Heart left ventricle (tissue), 16 donors: Measurements from ENCODE around the gene MPRIP. TPM values are rescaled to one million over a fixed set of nuclear protein-coding genes. Genes with fewer than 3 reads are reported as not detected.

Experiments
- ATAC-seq, 4 donors: fragments of 200-7000 bp; cut with Tn5 transposase; one replicate each; pipeline ENCODE4 v1.9.1; 2020 to 2022; ENCODE audit warnings: moderate library complexity in 4 of 4, mild to moderate bottlenecking in 3 of 4, moderate number of reproducible peaks in 1 of 4
- DNase-seq, 5 donors: peaks; one replicate each; pipeline ENCODE4 v3.0.0-alpha.2; 2020
- H3K27ac ChIP-seq, 12 donors: fragments of 200-600 bp; sonication (generic) in 4 of 12; one replicate each; pipeline versions ENCODE4 v1.5.0 to v1.8.0; 2016 to 2022; ENCODE audit warnings: mild to moderate bottlenecking in 2 of 12
- H3K27me3 ChIP-seq, 9 donors: fragments of 200-600 bp; sonication (generic) in 2 of 9; one replicate each; pipeline versions ENCODE4 v1.5.1 to v1.8.0; 2016 to 2022; ENCODE audit warnings: mild to moderate bottlenecking in 3 of 9
- H3K36me3 ChIP-seq, 9 donors: fragments of 200-600 bp; sonication (generic) in 2 of 9; one replicate each; pipeline versions ENCODE4 v1.5.0 to v1.8.0; 2018 to 2022; ENCODE audit warnings: mild to moderate bottlenecking in 2 of 9
- H3K4me1 ChIP-seq, 12 donors: fragments of 200-600 bp; sonication (generic) in 4 of 12; one replicate each; pipeline versions ENCODE4 v1.5.0 to v1.8.0; 2016 to 2022; ENCODE audit warnings: mild to moderate bottlenecking in 3 of 12
- H3K4me3 ChIP-seq, 12 donors: fragments of 200-600 bp; sonication (generic) in 4 of 12; one replicate each; pipeline versions ENCODE4 v1.5.0 to v1.8.0; 2017 to 2022; ENCODE audit warnings: mild to moderate bottlenecking in 9 of 12, moderate library complexity in 4 of 12
- H3K9me3 ChIP-seq, 12 donors: fragments of 200-600 bp; sonication (generic) in 4 of 12; one replicate each; pipeline versions ENCODE4 v1.5.0 to v1.8.0; 2016 to 2022; ENCODE audit warnings: mild to moderate bottlenecking in 1 of 12
- POLR2A ChIP-seq, 2 donors: fragments of 450-650 bp; IDR thresholded peaks; one replicate each; pipeline ENCODE4 v1.6.1; 2017; ENCODE audit warnings: antibody characterized with exemption in 2 of 2, mild to moderate bottlenecking in 2 of 2, moderate library complexity in 2 of 2
- WGBS, 4 donors: extraction: QIAGEN DNeasy Blood & Tissue Kit in 2 of 4; methylation state at CpG; one replicate each; pipeline versions ENCODE4 v1.1.5 to v1.1.7; 2013 to 2018; 5-methylcytosine and 5-hydroxymethylcytosine counted together
- intact Hi-C, 10 donors: fragments of 100-400 bp; cut with DNase I; formaldehyde crosslinking; loops; one replicate each; pipeline versions ENCODE4 v1.11.1 to v1.14.2; 2022
- polyA plus RNA-seq, 2 donors: library from polyadenylated mRNA; stranded (reverse); fragments of 200-250 nt; gene quantifications; one replicate each; pipeline ENCODE4 v1.2.3, GENCODE V29; 2013
- total RNA-seq, 9 donors: library from RNA; depleted of rRNA in 2 of 9; stranded (reverse); fragments of >200 nt in 2 of 9; fragmentation: NEBNext Ultra II Directional in 3 of 9; extraction: Animal tissue kit (Norgen Biotek cat#: 25700) in 3 of 9; gene quantifications; one replicate each; pipeline versions ENCODE4 v1.1.0 to v1.2.4, GENCODE V29; 2016 to 2023
- TF ChIP-seq, protein P1 (sequence below), 12 donors: fragments of 200-600 bp; sonication (generic) in 4 of 12; IDR thresholded peaks; one replicate each; pipeline versions ENCODE4 v1.5.0 to v1.8.0; 2018 to 2022; ENCODE audit warnings: antibody characterized with exemption in 12 of 12, mild to moderate bottlenecking in 5 of 12
- donor health status: ischemic (EF 13 %, LVEDD 7.1; RV severe dilation, severe dysfunction).
- donor health status: healthy with polysubstance abuse.
- donor health status: DM: no; HTN: yes; CAD: no.
- donor health status: DM: no; HTN: no; CAD: no.
- donor health status: ischemic (EF 25% LVEDD 6.9; RV normal size, moderate dysfunction).
- donor health status: ischemic (EF 25% LVEDD 5.7; RV mildly dilated, moderate dysfunction).
- donor health status: healthy.
- donor health status: DM: yes; HTN: yes; CAD: no.
- donor health status: ischemic (EF 35%, LVEDD 5.7; RV mildly dilated, moderate dysfunction).
- donor health status: nonischemic (EF 11% LVEDD 7.7; RV severe dilation, severe dysfunction).
- donor health status: DM: yes; HTN: yes; CAD: no.
- donor health status: PGD.
- donor health status: ischemic (EF 29% LVEDD 5.4; RV normal size, mild dysfunction).
- donor health status: nonischemic (EF 23%, LVEDD 6.1; RV moderate dilation, normal function).

Gene MPRIP
- total and polyA plus RNA-seq, 11 donors = 131 to 686 (median 343) TPM

DNA sequence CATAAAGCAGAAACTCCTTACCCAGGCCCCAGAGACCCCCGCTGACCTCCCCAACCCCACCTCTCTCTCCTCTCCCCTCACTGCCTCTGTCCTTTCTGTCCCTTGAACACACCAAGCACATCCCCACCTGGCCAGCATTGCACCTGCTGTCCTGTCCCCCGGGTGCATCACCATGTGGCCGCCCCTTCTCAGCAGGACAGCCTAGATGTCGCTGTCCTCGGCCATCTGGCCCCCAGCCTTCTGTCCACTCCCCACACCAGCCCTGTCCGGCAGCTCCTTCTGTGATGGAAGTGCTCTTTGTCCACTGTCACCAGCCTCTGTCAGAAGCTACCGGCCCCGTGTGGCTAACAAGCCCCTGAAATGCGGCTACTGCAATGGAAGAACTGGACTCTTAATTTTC, 12.3 kb upstream of the MPRIP start:
- WGBS, 4 donors = 78 to 81% (median 80%) methylated on average over 9 of the region's 9 CpGs
- DNase-seq (peak in 1 of 5 donors; percentile 23), ATAC-seq (no peak)
- Histone ChIP-seq H3K9me3 (no peaks in the 10 kb centered on the region), H3K4me1 (peaks cover 0 to 40% (median 20%) of the 10 kb centered on the region in 12 donors), H3K4me3 (no peak overlapping the region), H3K36me3 (no peaks in the 10 kb centered on the region), H3K27me3 (no peaks in the 10 kb centered on the region), H3K27ac (no peak overlapping the region)
- TF ChIP-seq, protein P1, sequence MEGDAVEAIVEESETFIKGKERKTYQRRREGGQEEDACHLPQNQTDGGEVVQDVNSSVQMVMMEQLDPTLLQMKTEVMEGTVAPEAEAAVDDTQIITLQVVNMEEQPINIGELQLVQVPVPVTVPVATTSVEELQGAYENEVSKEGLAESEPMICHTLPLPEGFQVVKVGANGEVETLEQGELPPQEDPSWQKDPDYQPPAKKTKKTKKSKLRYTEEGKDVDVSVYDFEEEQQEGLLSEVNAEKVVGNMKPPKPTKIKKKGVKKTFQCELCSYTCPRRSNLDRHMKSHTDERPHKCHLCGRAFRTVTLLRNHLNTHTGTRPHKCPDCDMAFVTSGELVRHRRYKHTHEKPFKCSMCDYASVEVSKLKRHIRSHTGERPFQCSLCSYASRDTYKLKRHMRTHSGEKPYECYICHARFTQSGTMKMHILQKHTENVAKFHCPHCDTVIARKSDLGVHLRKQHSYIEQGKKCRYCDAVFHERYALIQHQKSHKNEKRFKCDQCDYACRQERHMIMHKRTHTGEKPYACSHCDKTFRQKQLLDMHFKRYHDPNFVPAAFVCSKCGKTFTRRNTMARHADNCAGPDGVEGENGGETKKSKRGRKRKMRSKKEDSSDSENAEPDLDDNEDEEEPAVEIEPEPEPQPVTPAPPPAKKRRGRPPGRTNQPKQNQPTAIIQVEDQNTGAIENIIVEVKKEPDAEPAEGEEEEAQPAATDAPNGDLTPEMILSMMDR (IDR thresholded peaks at IDR 0.05) = no peak
- TF ChIP-seq POLR2A (IDR thresholded peaks at IDR 0.05) = no peak
- intact Hi-C loops = loop anchor here in 2 of 10 donors (5.0 kb wide), 1 partner anchor 87 kb away; no protein-coding TSS in a partner anchor

DNA sequence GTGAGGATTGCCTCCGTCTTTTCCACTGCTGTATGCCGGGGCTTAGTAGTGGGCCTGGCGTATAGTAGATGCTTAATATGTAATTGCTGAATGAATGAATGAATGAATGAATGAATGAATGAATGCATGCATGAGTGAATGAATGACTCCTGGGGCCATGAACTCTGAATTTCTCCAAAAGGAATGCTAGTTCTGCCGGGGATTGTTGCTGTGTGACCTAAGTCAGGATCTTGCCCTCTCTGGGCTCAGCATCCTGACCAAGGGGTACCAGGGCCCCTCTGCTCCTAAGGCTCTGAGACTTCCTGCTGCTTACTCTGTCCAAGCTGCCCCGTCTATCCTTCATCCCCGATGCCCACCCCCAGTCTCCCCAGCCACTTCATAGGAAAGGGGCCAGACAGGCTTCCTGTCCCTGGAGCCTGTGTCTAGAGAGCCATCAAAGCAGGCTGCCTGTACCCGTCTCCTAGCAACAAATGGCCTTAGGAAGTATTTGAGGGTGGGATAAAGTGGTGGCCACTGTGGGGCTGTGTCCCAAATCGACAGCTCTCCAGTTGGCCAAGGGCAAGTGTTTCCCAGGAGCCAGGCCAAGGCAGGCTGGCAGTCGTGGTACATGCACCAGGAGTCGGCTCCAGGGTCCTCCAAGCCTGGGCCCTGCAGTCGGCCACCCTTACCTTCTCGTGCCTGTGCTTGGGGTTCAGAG, 11.6 kb upstream of the MPRIP start:
- Histone ChIP-seq H3K36me3 (no peaks in the 10 kb centered on the region), H3K27me3 (no peaks in the 10 kb centered on the region), H3K9me3 (no peaks in the 10 kb centered on the region), H3K27ac (no peak overlapping the region), H3K4me1 (peaks cover 0 to 32% (median 15%) of the 10 kb centered on the region in 12 donors), H3K4me3 (no peak overlapping the region)
- ATAC-seq = no peak
- WGBS, 4 donors = 66 to 81% (median 73%) methylated on average over 10 to 12 of the region's 12 CpGs
- intact Hi-C loops = loop anchor here in 1 of 10 donors (5.0 kb wide), 1 partner anchor 87 kb away; no protein-coding TSS in a partner anchor
- no peak for TF ChIP-seq POLR2A (IDR thresholded peaks at IDR 0.05)
- TF ChIP-seq, protein P1 (IDR thresholded peaks at IDR 0.05) = no peak
- DNase-seq = no peak

DNA sequence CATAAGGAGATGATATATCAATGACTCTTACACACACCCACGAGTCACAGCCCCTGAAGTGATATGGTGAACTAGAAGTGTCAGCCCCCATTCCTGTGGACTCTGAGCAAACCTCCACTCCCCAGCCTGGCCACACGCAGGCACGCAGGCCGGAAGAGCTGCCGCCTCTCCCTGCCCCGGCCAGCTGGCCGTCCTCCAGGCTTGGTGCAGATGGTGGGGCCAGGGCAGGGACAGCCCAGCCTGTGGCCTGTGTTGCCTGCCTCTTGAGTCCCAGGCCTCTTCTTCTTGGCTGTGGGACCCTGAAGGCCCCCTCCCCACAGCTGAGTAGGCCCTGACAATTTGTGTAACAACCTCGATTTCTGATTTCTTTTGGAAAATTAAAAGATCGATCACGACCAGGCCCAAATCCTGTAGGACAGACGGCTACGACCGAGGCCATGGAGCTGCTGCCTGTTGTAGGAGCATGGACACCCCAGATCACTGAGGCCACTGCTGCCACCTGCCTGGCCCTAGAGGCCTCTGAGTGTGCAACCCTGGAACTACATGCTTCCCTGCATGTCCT, 10.0 kb upstream of the MPRIP start:
- intact Hi-C loops = loop anchor here in 1 of 10 donors (5.0 kb wide), 1 partner anchor 85 kb away; no protein-coding TSS in a partner anchor
- 15 to 59% (median 44%) methylated on average over 5 to 13 of the region's 13 CpGs for WGBS, 4 donors

More for the DNA sequence above, 10.0 kb upstream of the MPRIP start:
- H3K4me1 ChIP-seq = peaks cover 0 to 43% (median 25%) of the 10 kb centered on the region in 12 donors
- TF ChIP-seq POLR2A (IDR thresholded peaks at IDR 0.05) = no peak
- TF ChIP-seq, protein P1 (IDR thresholded peaks at IDR 0.05) = no peak
- no peak overlapping the region for H3K4me3 ChIP-seq
- peak; percentile 71 to 87 (median 82) for ATAC-seq
- H3K36me3 ChIP-seq = no peaks in the 10 kb centered on the region
- DNase-seq = peak; percentile 66 to 81 (median 76)
- H3K27ac ChIP-seq = peak overlapping the region in 11 of 12 donors; percentile 16 to 72 (median 43)
- H3K9me3 ChIP-seq = no peaks in the 10 kb centered on the region
- H3K27me3 ChIP-seq = no peaks in the 10 kb centered on the region
